CD1c-positive myeloid dendritic cell (primary cell): ENCODE data around the gene HMGCL.

Source experiments
- DNase-seq: peaks from one replicate; pipeline ENCODE4 v3.0.0-alpha.2; 2016; ENCODE audit errors: extremely low spot score

HMGCL gene

GRCh38 chr1:23776217-23776616 is 49.0 kb downstream of the HMGCL start:
- DNase-seq, result no peak

- no peak for DNase-seq
Observed at GRCh38 chr1:23774174-23774880, 50.9 kb downstream of the HMGCL start.

GRCh38 chr1:23772854-23773242 is 52.4 kb downstream of the HMGCL start:
- no peak for DNase-seq

- peak; percentile 87 for DNase-seq
Observed at GRCh38 chr1:23772049-23772853, 53.0 kb downstream of the HMGCL start.

- DNase-seq, result no peak
Observed at GRCh38 chr1:23768733-23769132, 56.5 kb downstream of the HMGCL start.

GRCh38 chr1:23763041-23763577 is 62.1 kb downstream of the HMGCL start:
- no peak for DNase-seq

GRCh38 chr1:23759277-23759676 is 66.0 kb downstream of the HMGCL start:
- DNase-seq, result no peak

- no peak for DNase-seq
Observed at GRCh38 chr1:23757812-23758211, 67.4 kb downstream of the HMGCL start.

GRCh38 chr1:23756676-23757075 is 68.6 kb downstream of the HMGCL start:
- DNase-seq, result no peak

- no peak for DNase-seq
Observed at GRCh38 chr1:23752909-23753308, 72.3 kb downstream of the HMGCL start.
